Measurements from ENCODE around the gene SLC44A3. TPM values are rescaled to one million over a fixed set of nuclear protein-coding genes. Genes with fewer than 3 reads are reported as not detected.

The SLC44A3 gene
- total and polyA plus RNA-seq, 4 experiments from 2014 or later = 1.1 to 2.3 (median 1.9) TPM

DNA sequence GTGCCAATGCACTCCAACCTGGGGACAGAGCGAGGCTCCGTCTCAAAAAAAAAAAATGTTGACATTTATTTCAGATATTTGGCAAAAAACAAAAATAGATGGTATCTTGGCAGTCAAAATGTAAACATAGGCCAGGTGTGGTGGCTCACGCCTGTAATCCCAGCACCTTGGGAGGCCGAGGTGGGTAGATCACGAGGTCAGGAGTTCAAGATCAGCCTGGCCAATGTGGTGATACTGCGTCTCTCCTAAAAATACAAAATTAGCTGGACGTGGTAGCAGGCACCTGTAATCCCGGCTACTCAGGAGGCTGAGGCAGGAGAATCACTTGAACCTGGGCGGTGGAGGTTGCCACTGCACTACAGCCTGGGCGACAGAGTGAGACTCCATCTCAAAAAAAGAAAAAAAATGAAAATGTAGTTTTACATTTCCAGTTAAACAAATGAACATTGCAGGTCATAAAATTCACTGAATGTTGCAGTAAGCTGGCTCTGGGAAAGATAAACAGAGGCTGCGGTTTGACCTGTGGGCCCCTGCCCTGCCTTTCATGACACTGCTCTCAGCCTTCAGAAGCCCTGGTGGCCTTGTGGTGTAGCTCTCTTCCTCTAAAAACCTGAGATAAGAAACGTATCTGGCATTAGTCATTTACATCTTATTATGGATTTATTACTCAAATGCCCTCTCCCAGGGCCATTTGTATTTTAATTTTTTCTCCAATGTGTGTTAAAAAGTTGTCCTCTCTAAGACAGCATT is 12.2 kb upstream of the SLC44A3 start:
- Histone ChIP-seq H3K4me3 (ENCODE audit: low read length in 2 of 2) (no peak overlapping the region), H3K9me3 (ENCODE audit: control insufficient read depth in 1 of 2, low read length in 2 of 2) (no peaks in the 10 kb centered on the region), H3K27me3 (ENCODE audit: insufficient read depth, low read length) (no peaks in the 10 kb centered on the region), H3K27ac (ENCODE audit: low read depth, low read length) (no peak overlapping the region), H3K36me3 (ENCODE audit: insufficient read depth, low read length) (no peaks in the 10 kb centered on the region), H3K4me1 (ENCODE audit: insufficient read depth, low read length) (peaks cover 4% of the 10 kb centered on the region)
- peak overlapping the region in 3 of 7 donors; percentile 23 to 48 (median 37) for H3K27ac Mint-ChIP-seq
- H3K4me3 Mint-ChIP-seq = peak overlapping the region in 5 of 8 donors; percentile 8 to 59 (median 26)
- peaks cover 3 to 8% of the 10 kb centered on the region in 2 donors for H3K27me3 Mint-ChIP-seq
- intact Hi-C loops (cut with micrococcal nuclease) = loop anchor here (5.0 kb wide), 1 partner anchor 771 kb away; no protein-coding TSS in a partner anchor
- peaks cover 0 to 6% (median 3%) of the 10 kb centered on the region in 8 donors for H3K9me3 Mint-ChIP-seq
- H3K4me1 Mint-ChIP-seq = peaks cover 5 to 28% (median 11%) of the 10 kb centered on the region in 4 donors
- CTCF ChIA-PET (ENCODE audit: partially characterized antibody) = interaction anchor here (0.8 to 6.3 kb wide), 7 partner anchors 9 to 768 kb away, joined by 3 to 61 read pairs (median 4); no protein-coding TSS in a partner anchor
- POLR2A ChIA-PET (ENCODE audit: partially characterized antibody) = no interaction called here
- DNase-seq = peak in 2 of 5 donors; percentile 22 to 51
- no peaks in the 10 kb centered on the region for H3K36me3 Mint-ChIP-seq

GRCh38 chr1:94808669-94809068 is 11.5 kb upstream of the SLC44A3 start:
- intact Hi-C loops (cut with micrococcal nuclease) = loop anchor here (5.0 kb wide), 1 partner anchor 771 kb away; no protein-coding TSS in a partner anchor
- Histone ChIP-seq H3K4me1 (ENCODE audit: insufficient read depth, low read length) (peaks cover 4% of the 10 kb centered on the region), H3K36me3 (ENCODE audit: insufficient read depth, low read length) (no peaks in the 10 kb centered on the region), H3K9me3 (ENCODE audit: control insufficient read depth in 1 of 2, low read length in 2 of 2) (no peaks in the 10 kb centered on the region), H3K27ac (ENCODE audit: low read depth, low read length) (no peak overlapping the region), H3K27me3 (ENCODE audit: insufficient read depth, low read length) (no peaks in the 10 kb centered on the region), H3K4me3 (ENCODE audit: low read length in 2 of 2) (no peak overlapping the region)
- ChIA-PET POLR2A (ENCODE audit: partially characterized antibody) (no interaction called here), CTCF (ENCODE audit: partially characterized antibody) (interaction anchor here (1.0 kb wide), 1 partner anchor 46 kb away, joined by 4 read pairs; no protein-coding TSS in a partner anchor)
- peaks cover 5 to 28% (median 11%) of the 10 kb centered on the region in 4 donors for H3K4me1 Mint-ChIP-seq
- no peaks in the 10 kb centered on the region for H3K36me3 Mint-ChIP-seq
- H3K9me3 Mint-ChIP-seq = peaks cover 0 to 12% (median 5%) of the 10 kb centered on the region in 8 donors
- no peak for DNase-seq
- peaks cover 5 to 9% of the 10 kb centered on the region in 2 donors for H3K27me3 Mint-ChIP-seq
- peak overlapping the region in 2 of 8 donors; percentile 8 to 52 for H3K4me3 Mint-ChIP-seq
- peak overlapping the region in 2 of 7 donors; percentile 19 to 23 for H3K27ac Mint-ChIP-seq

- Histone ChIP-seq H3K4me1 (ENCODE audit: insufficient read depth, low read length) (peaks cover 4% of the 10 kb centered on the region), H3K4me3 (ENCODE audit: low read length in 2 of 2) (no peak overlapping the region), H3K9me3 (ENCODE audit: control insufficient read depth in 1 of 2, low read length in 2 of 2) (no peaks in the 10 kb centered on the region), H3K27me3 (ENCODE audit: insufficient read depth, low read length) (no peaks in the 10 kb centered on the region), H3K36me3 (ENCODE audit: insufficient read depth, low read length) (no peaks in the 10 kb centered on the region), H3K27ac (ENCODE audit: low read depth, low read length) (no peak overlapping the region)
- POLR2A ChIA-PET (ENCODE audit: partially characterized antibody) = no interaction called here
- no peak overlapping the region for H3K4me3 Mint-ChIP-seq
- CTCF ChIA-PET (ENCODE audit: partially characterized antibody) = interaction anchor here (0.9 kb wide), 1 partner anchor 9 kb away, joined by 3 read pairs; no protein-coding TSS in a partner anchor
- H3K36me3 Mint-ChIP-seq = peaks cover 0 to 4% of the 10 kb centered on the region in 2 donors
- H3K4me1 Mint-ChIP-seq = peaks cover 0 to 10% (median 0%) of the 10 kb centered on the region in 4 donors
- H3K27me3 Mint-ChIP-seq = peaks cover 10 to 13% of the 10 kb centered on the region in 2 donors
- intact Hi-C loops (cut with micrococcal nuclease) = no loop called here
- peaks cover 0 to 16% (median 7%) of the 10 kb centered on the region in 8 donors for H3K9me3 Mint-ChIP-seq
- no peak overlapping the region for H3K27ac Mint-ChIP-seq
- no peak for DNase-seq
Observed at GRCh38 chr1:94812985-94813384, 7.2 kb upstream of the SLC44A3 start.

GRCh38 chr1:94816030-94816429 is 4.1 kb upstream of the SLC44A3 start:
- intact Hi-C loops (cut with micrococcal nuclease) = no loop called here
- CTCF ChIA-PET (ENCODE audit: partially characterized antibody) = interaction anchor here (1.5 kb wide), 1 partner anchor 9 kb away, joined by 3 read pairs; no protein-coding TSS in a partner anchor

DNA sequence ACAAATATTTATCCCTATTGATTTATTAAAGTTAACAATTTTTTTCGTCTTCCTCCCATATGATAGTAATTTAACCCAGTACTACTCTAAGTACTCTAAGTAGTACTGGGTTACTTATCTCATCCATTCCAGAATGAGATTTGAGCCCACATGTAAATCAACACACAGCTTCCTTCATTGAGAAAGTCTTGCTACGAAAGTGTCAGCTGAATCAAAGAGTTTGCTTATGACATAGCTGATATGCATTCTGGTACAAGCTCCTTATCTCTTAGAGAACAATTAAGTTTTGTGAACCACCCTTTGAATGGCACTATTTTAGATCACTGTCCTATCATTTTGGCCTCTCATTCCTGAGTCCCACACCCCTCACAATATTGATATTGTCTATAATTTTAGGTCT is 2.4 kb upstream of the SLC44A3 start:
- Histone ChIP-seq H3K36me3 (ENCODE audit: insufficient read depth, low read length) (no peaks in the 10 kb centered on the region), H3K4me1 (ENCODE audit: insufficient read depth, low read length) (peaks cover 5% of the 10 kb centered on the region), H3K27ac (ENCODE audit: low read depth, low read length) (no peak overlapping the region), H3K27me3 (ENCODE audit: insufficient read depth, low read length) (peaks cover 18% of the 10 kb centered on the region), H3K9me3 (ENCODE audit: control insufficient read depth in 1 of 2, low read length in 2 of 2) (no peaks in the 10 kb centered on the region), H3K4me3 (ENCODE audit: low read length in 2 of 2) (no peak overlapping the region)
- DNase-seq = no peak
- POLR2A ChIA-PET (ENCODE audit: partially characterized antibody) = no interaction called here
- Mint-ChIP-seq H3K27ac (no peak overlapping the region), H3K4me1 (peaks cover 1 to 11% (median 6%) of the 10 kb centered on the region in 4 donors), H3K4me3 (peak overlapping the region in 1 of 8 donors; percentile 57), H3K27me3 (peaks cover 20 to 35% of the 10 kb centered on the region in 2 donors), H3K36me3 (peaks cover 0 to 4% of the 10 kb centered on the region in 2 donors), H3K9me3 (peaks cover 0 to 11% (median 5%) of the 10 kb centered on the region in 8 donors)
- intact Hi-C loops (cut with micrococcal nuclease) = no loop called here
- CTCF ChIA-PET (ENCODE audit: partially characterized antibody) = interaction anchor here (1.3 to 1.5 kb wide), 2 partner anchors 10 to 12 kb away, joined by 3 to 4 read pairs; no protein-coding TSS in a partner anchor

More at GRCh38 chr1:94816030-94816429, 4.1 kb upstream of the SLC44A3 start:
- H3K27ac ChIP-seq (ENCODE audit: low read depth, low read length) = no peak overlapping the region
- no peaks in the 10 kb centered on the region for H3K9me3 ChIP-seq (ENCODE audit: control insufficient read depth in 1 of 2, low read length in 2 of 2)
- Mint-ChIP-seq H3K27me3 (peaks cover 17 to 27% of the 10 kb centered on the region in 2 donors), H3K4me1 (peaks cover 1 to 5% (median 3%) of the 10 kb centered on the region in 4 donors), H3K27ac (no peak overlapping the region), H3K4me3 (no peak overlapping the region), H3K36me3 (peaks cover 0 to 4% of the 10 kb centered on the region in 2 donors), H3K9me3 (peaks cover 0 to 16% (median 7%) of the 10 kb centered on the region in 8 donors)
- H3K27me3 ChIP-seq (ENCODE audit: insufficient read depth, low read length) = peaks cover 11% of the 10 kb centered on the region
- H3K4me1 ChIP-seq (ENCODE audit: insufficient read depth, low read length) = peaks cover 5% of the 10 kb centered on the region
- POLR2A ChIA-PET (ENCODE audit: partially characterized antibody) = no interaction called here
- DNase-seq = no peak
- H3K4me3 ChIP-seq (ENCODE audit: low read length in 2 of 2) = no peak overlapping the region
- no peaks in the 10 kb centered on the region for H3K36me3 ChIP-seq (ENCODE audit: insufficient read depth, low read length)

GRCh38 chr1:94819238-94819944 is 766 bp upstream of the SLC44A3 start:
- CTCF ChIA-PET (ENCODE audit: partially characterized antibody) = no interaction called here
- H3K36me3 Mint-ChIP-seq = no peaks in the 10 kb centered on the region
- Histone ChIP-seq H3K36me3 (ENCODE audit: insufficient read depth, low read length) (no peaks in the 10 kb centered on the region), H3K27ac (ENCODE audit: low read depth, low read length) (no peak overlapping the region), H3K4me1 (ENCODE audit: insufficient read depth, low read length) (peaks cover 5% of the 10 kb centered on the region), H3K9me3 (ENCODE audit: control insufficient read depth in 1 of 2, low read length in 2 of 2) (no peaks in the 10 kb centered on the region), H3K27me3 (ENCODE audit: insufficient read depth, low read length) (peaks cover 23% of the 10 kb centered on the region), H3K4me3 (ENCODE audit: low read length in 2 of 2) (no peak overlapping the region)
- DNase-seq = no peak
- peaks cover 0 to 4% (median 0%) of the 10 kb centered on the region in 8 donors for H3K9me3 Mint-ChIP-seq
- peaks cover 1 to 11% (median 6%) of the 10 kb centered on the region in 4 donors for H3K4me1 Mint-ChIP-seq
- H3K27me3 Mint-ChIP-seq = peaks cover 22 to 36% of the 10 kb centered on the region in 2 donors
- POLR2A ChIA-PET (ENCODE audit: partially characterized antibody) = no interaction called here
- no peak overlapping the region for H3K27ac Mint-ChIP-seq
- intact Hi-C loops (cut with micrococcal nuclease) = no loop called here
- H3K4me3 Mint-ChIP-seq = peak overlapping the region; percentile 28 to 77 (median 64)

Measured in CD4-positive, alpha-beta memory T cell (primary cell).